T-helper 1 cell treated with Interleukin-12 subunit alpha and Interleukin-12 subunit beta and Interleukin-4 antibody, amounts not matched to agents 30 μg/mL and 1 μg/mL, for 36 hours (primary cell): Measurements from ENCODE around the gene RANBP3L.

Experiments
- H3K27ac Mint-ChIP-seq: one replicate; pipeline ENCODE4 v1.8.0; 2021; ENCODE audit warnings: mild to moderate bottlenecking, mixed read lengths
- H3K27me3 Mint-ChIP-seq: one replicate; pipeline ENCODE4 v1.8.0; 2021; ENCODE audit warnings: low read depth, mixed read lengths
- H3K36me3 Mint-ChIP-seq: one replicate; pipeline ENCODE4 v1.8.0; 2021; ENCODE audit warnings: low read depth, mixed read lengths
- H3K4me1 Mint-ChIP-seq: one replicate; pipeline ENCODE4 v1.8.0; 2021; ENCODE audit warnings: low read depth, mixed read lengths
- H3K4me3 Mint-ChIP-seq: one replicate; pipeline ENCODE4 v1.8.0; 2021; ENCODE audit warnings: mild to moderate bottlenecking, moderate library complexity, mixed read lengths
- H3K9me3 Mint-ChIP-seq: one replicate; pipeline ENCODE4 v1.8.0; 2021; ENCODE audit warnings: mixed read lengths

Gene RANBP3L

DNA sequence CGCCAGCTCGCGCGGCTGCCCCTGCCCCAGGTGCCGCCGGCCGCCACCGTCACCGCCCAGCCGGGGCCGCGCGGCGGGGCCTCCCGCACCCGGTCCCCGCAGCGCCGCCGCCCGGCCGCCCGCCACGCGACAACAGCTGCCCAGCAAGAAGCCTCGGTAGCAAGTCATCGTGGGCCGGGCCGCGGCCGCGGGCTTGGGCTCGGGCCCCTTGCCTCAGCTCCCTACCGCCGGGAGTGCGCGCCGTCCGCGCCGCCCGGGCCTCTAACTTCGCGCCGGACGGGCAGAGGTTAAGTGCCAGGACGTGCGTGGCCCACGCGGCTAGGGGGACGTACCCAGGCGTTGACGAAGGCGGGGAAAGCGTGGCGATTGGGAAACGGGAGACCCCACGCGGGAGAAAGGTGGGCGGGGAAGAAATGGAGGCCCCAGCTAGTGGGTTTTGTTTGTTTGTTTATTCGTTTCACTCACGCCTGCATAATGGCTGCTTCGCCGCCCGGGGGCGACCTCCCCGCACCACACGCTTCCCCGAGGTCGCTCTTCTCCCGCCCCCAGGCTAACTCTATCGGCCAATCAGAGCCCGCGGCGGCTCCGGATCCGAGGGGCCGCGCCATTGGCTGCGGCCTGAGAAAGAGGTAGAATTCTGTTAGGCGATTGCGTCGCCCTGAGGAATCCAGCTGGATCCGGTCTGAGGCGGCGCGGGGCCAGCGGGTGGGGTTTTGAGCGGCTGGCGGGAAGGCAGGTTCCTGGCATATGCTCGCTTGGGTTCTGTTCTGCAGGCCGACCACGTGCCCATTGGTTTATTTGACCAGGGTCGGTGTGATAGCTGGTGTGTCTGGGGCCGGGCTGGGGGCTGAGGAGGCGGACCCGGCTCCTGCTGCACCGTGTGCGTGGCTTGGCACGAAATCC, 59.8 kb downstream of the RANBP3L start, which contains the start of gene NADK2:
Gene NADK2 (minus strand): TSS at position 295 of the 903 bp plus-strand sequence. CDS start 127 bp downstream, at position 168.
- Mint-ChIP-seq H3K4me3 (peak within 1 kb of the TSS; percentile 91), H3K27me3 (peaks cover 16% of the 10 kb centered on the region), H3K4me1 (peaks cover 27% of the 10 kb centered on the region), H3K36me3 (no peaks in the 10 kb centered on the region), H3K9me3 (no peaks in the 10 kb centered on the region), H3K27ac (peak within 1 kb of the TSS; percentile 89)

DNA sequence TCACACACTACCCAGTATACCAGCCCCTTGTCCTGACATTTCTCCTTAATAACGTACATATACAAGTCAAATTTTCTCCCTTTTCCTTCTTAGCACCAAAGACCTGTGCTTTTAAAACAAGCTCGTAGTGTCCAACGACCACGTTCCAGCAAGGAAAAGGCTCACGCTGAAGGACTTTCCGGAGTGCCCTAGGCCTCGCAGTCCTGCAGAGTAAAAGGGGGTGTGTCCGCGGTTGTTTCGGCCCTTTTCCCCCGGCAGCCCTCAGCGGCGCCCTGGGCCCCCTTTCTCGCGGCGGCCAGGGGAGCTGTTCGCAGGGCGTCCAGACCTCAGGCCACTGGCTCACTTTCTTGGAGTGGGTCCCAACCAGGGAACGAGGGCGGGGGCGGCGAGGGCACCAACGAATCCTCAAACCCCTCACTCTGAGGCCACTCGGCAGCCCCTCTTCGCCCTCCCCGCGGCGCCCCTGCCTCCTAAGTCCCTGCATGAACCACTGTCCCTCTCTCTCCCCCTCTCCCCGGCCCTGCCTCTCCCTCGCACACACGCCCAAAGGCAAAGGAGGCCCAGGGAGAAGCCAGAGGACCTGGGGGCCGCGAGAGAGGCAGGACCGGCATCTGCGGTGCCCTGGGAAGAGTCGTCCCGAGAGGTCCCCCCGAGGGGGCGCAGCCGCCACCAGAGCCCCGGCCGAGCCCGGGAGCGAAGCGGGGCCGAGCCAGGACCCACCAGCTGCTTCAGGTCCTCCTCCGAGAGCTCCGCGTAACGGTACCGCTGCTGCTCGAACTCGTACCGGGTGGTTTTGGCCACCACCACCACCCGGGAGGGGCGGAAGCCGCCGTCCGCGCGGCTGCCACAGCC, 60.7 kb downstream of the RANBP3L start:
- Mint-ChIP-seq H3K36me3 (no peaks in the 10 kb centered on the region), H3K4me1 (peaks cover 27% of the 10 kb centered on the region), H3K4me3 (peak overlapping the region; percentile 83), H3K27ac (peak overlapping the region; percentile 66), H3K27me3 (peaks cover 15% of the 10 kb centered on the region), H3K9me3 (no peaks in the 10 kb centered on the region)

DNA sequence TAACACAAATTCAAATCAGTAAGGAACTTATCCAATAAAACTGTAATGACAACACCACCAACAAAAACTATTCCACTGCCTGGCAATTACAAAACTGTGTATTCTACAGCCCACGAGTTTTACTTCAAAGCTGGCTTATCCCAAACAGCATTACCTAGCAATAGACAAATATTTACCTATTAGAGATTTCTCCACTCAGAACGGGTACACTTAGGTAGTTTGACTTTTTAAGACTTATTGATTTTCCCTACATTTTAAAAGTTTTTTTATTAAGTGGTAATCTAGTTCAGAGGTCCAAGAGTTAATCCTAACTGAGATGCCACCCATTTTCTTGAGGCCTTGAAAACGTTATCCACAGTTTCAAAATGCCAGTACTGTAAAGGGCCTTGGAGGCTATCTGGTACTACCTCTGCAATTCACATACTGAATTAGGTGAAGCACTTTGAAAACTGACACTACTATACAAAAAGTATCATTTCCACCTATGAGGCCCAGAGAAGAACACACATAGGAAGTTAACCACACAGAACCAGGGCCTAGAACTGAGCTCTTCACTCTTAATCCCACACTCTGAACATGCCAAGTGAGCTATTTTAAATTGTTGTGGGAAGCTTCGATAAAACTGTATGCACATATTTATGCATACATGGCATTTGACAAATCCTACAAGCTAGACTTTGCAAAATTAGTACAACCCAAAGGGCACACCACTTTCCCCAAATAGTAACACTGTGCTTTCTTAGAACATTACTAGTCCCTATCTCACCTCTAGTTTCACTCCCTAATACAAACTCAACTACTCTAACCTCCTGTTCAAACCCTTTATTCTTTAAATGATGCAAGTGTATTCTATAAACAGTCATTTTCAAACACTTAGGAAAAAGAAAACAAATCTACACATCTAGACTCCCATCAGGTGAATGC, 62.1 kb downstream of the RANBP3L start:
- Mint-ChIP-seq H3K36me3 (no peaks in the 10 kb centered on the region), H3K4me3 (peak overlapping the region; percentile 83), H3K27ac (peak overlapping the region; percentile 2), H3K27me3 (peaks cover 12% of the 10 kb centered on the region), H3K9me3 (no peaks in the 10 kb centered on the region), H3K4me1 (peaks cover 27% of the 10 kb centered on the region)

- Mint-ChIP-seq H3K27ac (no peak overlapping the region), H3K27me3 (peaks cover 3% of the 10 kb centered on the region), H3K36me3 (no peaks in the 10 kb centered on the region), H3K9me3 (no peaks in the 10 kb centered on the region), H3K4me3 (no peak overlapping the region), H3K4me1 (peaks cover 23% of the 10 kb centered on the region)
These were observed 63.0 kb downstream of the RANBP3L start for GRCh38 chr5:36238502-36239295.

DNA sequence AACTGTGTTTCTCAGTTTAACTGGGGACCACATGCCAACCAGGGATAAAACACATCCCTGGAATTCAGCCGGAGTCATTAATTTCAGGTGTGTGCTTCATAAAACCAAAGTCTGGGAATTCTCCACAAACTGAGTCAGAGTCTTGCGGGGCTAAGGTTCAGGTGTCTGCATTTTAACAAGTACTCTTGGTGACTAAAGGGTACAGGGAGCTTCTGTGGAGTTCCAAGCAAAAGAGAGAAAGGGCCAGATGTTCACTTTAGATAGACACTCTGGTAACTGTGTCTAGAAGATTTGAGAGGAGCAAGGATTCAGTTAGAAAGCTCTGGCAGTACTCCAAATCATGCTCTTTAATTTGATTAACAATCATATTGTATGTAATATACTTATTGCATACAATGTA, 64.0 kb downstream of the RANBP3L start:
- Mint-ChIP-seq H3K36me3 (no peaks in the 10 kb centered on the region), H3K27me3 (no peaks in the 10 kb centered on the region), H3K4me3 (no peak overlapping the region), H3K9me3 (no peaks in the 10 kb centered on the region), H3K27ac (no peak overlapping the region), H3K4me1 (peaks cover 17% of the 10 kb centered on the region)

- no peaks in the 10 kb centered on the region for H3K9me3 Mint-ChIP-seq
These were observed 64.9 kb downstream of the RANBP3L start for GRCh38 chr5:36236801-36237200.

GRCh38 chr5:36232533-36232932, 69.2 kb downstream of the RANBP3L start:
- Mint-ChIP-seq H3K4me1 (no peaks in the 10 kb centered on the region), H3K27me3 (no peaks in the 10 kb centered on the region), H3K4me3 (no peak overlapping the region), H3K36me3 (no peaks in the 10 kb centered on the region), H3K27ac (no peak overlapping the region), H3K9me3 (no peaks in the 10 kb centered on the region)

More at GRCh38 chr5:36236801-36237200, 64.9 kb downstream of the RANBP3L start:
- Mint-ChIP-seq H3K36me3 (no peaks in the 10 kb centered on the region), H3K4me1 (peaks cover 15% of the 10 kb centered on the region), H3K4me3 (no peak overlapping the region), H3K27me3 (no peaks in the 10 kb centered on the region), H3K27ac (no peak overlapping the region)

- Mint-ChIP-seq H3K4me1 (no peaks in the 10 kb centered on the region), H3K27ac (no peak overlapping the region), H3K27me3 (no peaks in the 10 kb centered on the region), H3K4me3 (no peak overlapping the region), H3K36me3 (peaks cover 7% of the 10 kb centered on the region), H3K9me3 (no peaks in the 10 kb centered on the region)
These were observed 71.4 kb downstream of the RANBP3L start for GRCh38 chr5:36230151-36230790.

DNA sequence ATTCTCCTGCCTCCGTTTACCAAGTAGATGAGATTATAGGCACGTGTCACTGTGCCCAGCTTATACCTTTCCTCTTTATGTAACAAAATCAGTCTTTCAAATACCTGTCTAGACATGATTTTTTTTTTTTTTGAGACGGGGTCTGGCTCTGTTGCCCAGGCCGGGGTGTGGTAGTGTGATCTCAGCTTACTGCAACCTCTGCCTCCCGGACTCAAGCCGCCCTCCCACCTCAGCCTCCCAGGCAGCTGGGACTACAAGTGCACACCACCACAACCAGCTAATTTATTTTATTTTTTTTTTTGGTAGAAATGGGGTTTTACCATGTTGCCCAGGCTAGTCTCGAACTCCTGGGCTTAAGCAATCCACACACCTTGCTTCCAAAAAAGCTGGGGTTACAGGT, 73.2 kb downstream of the RANBP3L start:
- H3K27me3 Mint-ChIP-seq = no peaks in the 10 kb centered on the region
- no peak overlapping the region for H3K4me3 Mint-ChIP-seq
- no peaks in the 10 kb centered on the region for H3K9me3 Mint-ChIP-seq
- no peak overlapping the region for H3K27ac Mint-ChIP-seq
- no peaks in the 10 kb centered on the region for H3K4me1 Mint-ChIP-seq
- peaks cover 10% of the 10 kb centered on the region for H3K36me3 Mint-ChIP-seq

DNA sequence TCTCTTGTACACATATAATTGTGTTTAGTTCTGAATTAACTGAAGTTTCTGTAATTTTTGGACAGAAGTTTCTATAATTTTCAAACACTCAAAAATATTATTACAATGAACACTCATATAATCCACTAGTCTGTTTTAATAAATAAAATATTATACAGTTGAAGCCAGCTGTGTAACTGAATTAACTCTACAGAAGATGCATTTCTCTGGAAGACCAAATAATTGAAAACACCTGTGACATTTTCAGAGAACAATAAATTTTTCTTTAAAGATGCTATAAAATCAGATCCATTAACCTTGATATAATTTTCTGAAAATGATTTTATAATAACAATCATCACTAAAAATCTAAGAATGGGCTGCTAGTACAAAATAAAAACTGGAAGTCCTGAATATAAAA, 74.7 kb downstream of the RANBP3L start:
- no peak overlapping the region for H3K4me3 Mint-ChIP-seq
- H3K27ac Mint-ChIP-seq = no peak overlapping the region
- H3K27me3 Mint-ChIP-seq = no peaks in the 10 kb centered on the region
- H3K36me3 Mint-ChIP-seq = peaks cover 10% of the 10 kb centered on the region
- no peaks in the 10 kb centered on the region for H3K4me1 Mint-ChIP-seq
- H3K9me3 Mint-ChIP-seq = no peaks in the 10 kb centered on the region

- Mint-ChIP-seq H3K4me3 (no peak overlapping the region), H3K4me1 (no peaks in the 10 kb centered on the region), H3K27ac (no peak overlapping the region), H3K36me3 (peaks cover 13% of the 10 kb centered on the region), H3K9me3 (no peaks in the 10 kb centered on the region), H3K27me3 (no peaks in the 10 kb centered on the region)
These were observed 79.1 kb downstream of the RANBP3L start for GRCh38 chr5:36222620-36223019.

DNA sequence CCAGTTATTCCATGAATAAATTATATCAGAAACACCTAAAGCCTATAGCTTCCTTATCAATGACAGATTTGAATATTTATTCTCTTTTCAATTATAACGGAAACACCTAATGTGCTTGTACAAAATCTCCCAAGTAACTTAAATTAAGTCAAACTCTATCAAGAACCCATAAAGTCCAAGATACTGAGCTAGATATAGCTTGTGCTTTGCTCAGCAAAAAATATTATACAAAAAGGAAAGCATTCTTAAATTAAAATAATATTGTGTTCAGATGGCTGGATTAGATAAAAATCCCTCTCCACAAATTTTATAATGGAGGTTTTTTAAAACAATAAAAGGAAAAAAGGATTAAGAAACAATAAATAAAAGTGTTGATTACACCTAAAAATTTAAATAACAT, 83.7 kb downstream of the RANBP3L start:
- Mint-ChIP-seq H3K36me3 (peaks cover 5% of the 10 kb centered on the region), H3K9me3 (no peaks in the 10 kb centered on the region), H3K4me3 (no peak overlapping the region), H3K27me3 (no peaks in the 10 kb centered on the region), H3K27ac (no peak overlapping the region), H3K4me1 (no peaks in the 10 kb centered on the region)

DNA sequence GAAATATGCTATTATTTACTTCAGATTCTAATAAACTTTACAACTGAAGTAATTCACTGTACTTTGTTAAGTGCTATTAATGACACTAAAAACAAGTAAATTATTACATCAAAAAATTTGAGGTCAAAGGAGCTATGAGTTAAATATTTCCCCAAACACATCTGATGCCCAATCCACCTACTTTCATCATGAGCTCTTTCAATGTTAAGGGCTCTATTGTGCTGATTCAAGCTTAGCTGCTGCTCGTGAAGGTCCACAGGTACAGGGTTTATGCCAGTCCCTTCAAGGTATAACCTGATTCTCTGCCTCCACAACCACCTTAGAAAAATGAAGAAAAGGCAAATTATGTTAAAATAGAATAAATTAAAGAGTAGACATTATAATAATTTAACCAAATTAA, 84.1 kb downstream of the RANBP3L start:
- no peak overlapping the region for H3K27ac Mint-ChIP-seq
- peaks cover 7% of the 10 kb centered on the region for H3K36me3 Mint-ChIP-seq
- no peaks in the 10 kb centered on the region for H3K27me3 Mint-ChIP-seq
- H3K4me1 Mint-ChIP-seq = no peaks in the 10 kb centered on the region
- H3K9me3 Mint-ChIP-seq = no peaks in the 10 kb centered on the region
- H3K4me3 Mint-ChIP-seq = no peak overlapping the region
